CD4-positive, alpha-beta T cell treated with Interleukin-4 for 4 hours (primary cell): ENCODE data around the gene GMCL2.
A peak's percentile ranks its signal among the peaks of the same experiment; 100 is the strongest.
"Not testable (repeated sequence)": the region's sequence is repeated elsewhere in the genome, so short reads cannot be mapped to it uniquely, and the experiment has no call there.

ENCODE experiments used
- DNase-seq: peaks from one replicate; pipeline ENCODE4 v3.0.0-alpha.2; 2020

The GMCL2 gene

DNA sequence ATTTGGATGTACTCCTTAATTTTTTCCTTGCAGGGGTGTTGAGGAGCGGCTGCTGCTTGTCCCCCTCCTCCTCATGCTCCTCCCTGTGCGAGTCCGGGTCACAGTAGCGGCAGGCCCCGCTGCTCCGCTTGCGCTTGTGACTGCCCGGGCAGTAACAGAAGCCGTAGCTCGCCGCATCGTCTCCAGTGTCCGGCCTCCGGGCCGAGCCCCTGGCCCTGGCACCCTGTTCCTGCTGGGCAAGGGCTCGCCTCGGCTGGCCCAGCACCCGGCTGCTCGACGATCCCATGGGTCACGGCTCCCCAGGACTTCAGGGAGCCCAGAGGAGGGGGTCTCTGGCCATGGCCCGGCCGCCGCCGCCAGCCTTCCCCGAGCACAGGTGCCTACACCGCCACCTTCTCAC, at the start of gene GMCL2:
Gene GMCL2, minus strand, starts transcription at position 358 of the 400 bp plus-strand sequence. Its CDS starts 72 bp downstream, at position 286.
- DNase-seq: no peak

- no peak for DNase-seq
Observed at GRCh38 chr5:178236679-178237078, 49.5 kb upstream of the GMCL2 start.

DNA sequence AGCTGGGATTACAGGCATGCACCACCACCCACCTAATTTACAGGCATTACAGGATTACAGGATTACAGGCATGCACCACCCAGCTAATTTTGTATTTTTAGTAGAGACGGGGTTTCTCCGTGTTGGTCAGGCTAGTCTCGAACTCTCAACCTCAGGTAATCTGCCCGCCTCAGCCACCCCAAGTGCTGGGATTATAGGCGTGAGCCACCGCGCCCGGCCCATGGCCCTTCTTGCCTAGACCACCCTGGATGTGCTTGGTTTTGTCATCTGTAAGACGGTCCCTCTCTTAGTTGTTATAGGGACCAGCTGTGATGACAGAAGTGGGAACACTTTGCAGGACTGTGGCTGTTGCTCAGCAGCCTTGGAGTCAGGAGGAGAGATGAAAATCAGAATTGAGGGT, 49.0 kb upstream of the GMCL2 start:
- DNase-seq: no peak

DNA sequence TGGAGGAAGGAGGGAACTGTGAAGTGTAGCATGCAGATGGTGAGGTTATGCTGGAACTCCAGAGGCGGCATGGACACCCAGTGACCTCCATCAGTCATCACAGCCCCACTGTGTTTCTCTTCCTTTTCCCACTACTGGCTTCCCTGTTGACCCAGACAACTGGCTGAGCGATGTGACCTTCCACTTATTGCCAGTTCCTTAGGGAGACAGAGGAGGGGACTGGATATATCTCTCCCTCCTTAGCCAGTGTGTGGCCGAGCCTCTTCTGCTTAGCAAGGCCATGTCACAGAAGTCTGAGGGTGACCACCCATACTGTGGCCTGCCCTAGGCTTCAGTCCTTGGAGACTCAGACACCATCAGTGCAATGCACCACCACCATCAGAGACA, 48.4 kb upstream of the GMCL2 start:
- no peak for DNase-seq

- DNase-seq: peak; percentile 67
Observed at GRCh38 chr5:178234750-178235587, 47.8 kb upstream of the GMCL2 start.

GRCh38 chr5:178234121-178234749, 47.1 kb upstream of the GMCL2 start:
- no peak for DNase-seq

- no peak for DNase-seq
Observed at GRCh38 chr5:178232920-178233429, 45.8 kb upstream of the GMCL2 start.

- peak; percentile 58 for DNase-seq
Observed at GRCh38 chr5:178232124-178232919, 45.2 kb upstream of the GMCL2 start, which contains the start of gene PHYKPL. TSS of gene PHYKPL (minus strand) at chr5:178232802. CDS start at chr5:178232550, 252 bp downstream.

DNA sequence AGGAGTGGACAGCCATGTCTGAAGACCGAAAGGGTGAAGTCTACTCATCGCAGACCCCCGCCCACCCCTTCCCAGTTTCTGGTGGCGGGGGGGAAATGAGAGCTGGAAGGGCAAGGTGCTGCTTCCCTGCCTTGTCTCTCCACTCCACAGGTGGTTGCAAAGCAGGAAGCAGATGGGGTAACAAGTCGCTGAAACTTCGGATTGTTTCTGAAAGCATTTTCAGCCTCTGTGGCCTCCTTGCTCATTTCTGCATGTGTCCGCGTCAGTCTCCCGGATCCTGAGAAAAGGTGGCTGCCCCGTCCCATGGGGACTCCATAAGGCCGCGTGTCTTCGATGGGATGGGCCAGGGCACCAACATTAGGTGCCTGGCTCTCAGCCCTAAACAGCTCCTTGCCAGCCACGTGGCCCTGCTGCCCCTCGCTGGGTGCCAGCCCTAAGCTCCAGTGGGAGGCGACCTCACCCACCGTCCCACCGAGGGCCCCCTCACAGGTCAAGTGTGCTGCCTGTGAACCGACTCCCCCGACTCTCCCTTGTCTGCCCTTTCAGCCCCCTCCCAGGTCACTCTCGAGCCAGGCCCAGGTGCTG, 44.5 kb upstream of the GMCL2 start:
- no peak for DNase-seq

DNA sequence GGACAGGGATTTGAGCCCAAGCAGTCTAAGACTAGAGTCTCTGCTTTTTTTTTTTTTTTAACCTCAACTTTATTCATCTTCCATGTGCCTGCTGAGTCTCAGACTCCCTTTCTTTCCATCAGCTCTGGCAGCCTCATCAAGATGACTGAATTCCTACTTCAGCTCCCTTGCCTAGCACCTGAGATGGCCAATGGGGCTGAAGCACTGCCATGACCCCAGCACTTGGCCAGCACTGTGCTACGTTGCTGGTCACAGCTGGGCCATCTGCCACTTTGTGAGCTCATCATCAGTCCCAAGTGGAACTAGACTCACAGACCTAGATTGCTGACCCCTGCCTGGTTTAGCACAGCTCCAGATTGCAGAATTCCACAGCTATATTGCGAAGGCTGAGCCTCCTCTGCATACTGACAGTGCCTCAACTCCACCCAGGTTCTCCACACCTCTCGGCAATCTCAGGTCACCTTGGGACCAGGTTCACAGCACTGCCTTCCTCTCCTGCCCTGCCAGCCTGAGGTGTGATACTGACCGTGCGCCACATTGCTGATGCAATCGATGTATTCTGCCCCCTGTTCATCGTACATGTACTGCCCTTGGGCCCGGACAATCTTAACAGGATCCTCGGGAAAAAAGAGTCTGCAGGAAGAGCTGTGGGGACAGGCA, 43.8 kb upstream of the GMCL2 start:
- no peak for DNase-seq

GRCh38 chr5:178229861-178230260, 42.7 kb upstream of the GMCL2 start:
- no peak for DNase-seq

DNA sequence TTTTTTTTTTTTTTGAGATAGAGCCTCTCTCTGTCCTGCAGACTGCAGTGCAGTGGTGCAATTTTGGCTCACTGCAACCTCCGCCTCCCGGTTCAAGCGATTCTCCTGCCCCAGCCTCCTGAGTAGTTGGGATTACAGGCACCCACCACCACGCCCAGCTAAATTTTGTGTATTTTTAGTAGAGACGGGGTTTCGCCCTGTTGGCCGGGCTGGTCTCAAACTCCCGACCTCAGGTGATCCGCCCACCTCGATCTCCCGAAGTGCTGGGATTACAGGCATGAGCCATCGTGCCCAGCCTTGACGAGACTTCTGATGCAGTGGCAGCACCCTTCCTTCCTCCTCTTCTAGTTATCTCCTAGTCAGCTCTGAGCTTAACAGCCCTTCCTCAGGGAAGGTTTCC, 41.9 kb upstream of the GMCL2 start:
- not testable (repeated sequence) for DNase-seq

GRCh38 chr5:178228609-178229008, 41.4 kb upstream of the GMCL2 start:
- no peak for DNase-seq

- no peak for DNase-seq
Observed at GRCh38 chr5:178227929-178228328, 40.8 kb upstream of the GMCL2 start.

DNA sequence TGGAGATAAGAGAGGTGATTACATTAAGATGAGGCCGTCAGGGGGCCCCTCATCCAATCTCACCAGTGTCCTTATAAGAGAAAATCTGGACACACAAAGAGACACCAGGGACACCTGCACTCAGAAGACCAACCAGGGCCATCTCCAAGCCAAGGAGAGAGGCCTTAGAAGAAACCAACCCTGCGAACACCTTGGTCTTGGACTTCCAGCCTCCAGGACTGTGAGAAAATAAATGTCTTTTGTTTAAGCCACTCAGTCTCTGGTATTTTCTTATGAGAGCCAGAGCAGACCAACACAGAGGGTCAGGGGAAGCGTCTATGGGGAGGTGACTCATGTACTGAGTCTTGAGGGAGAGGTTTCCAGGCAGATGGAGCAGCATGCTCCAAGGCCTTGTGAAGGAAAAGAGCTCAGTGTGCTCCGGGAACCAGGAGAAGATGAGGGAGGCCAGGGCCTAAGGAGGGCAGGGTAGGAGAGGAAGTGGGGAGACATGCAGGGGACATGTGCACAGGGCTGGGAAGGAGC, 40.0 kb upstream of the GMCL2 start:
- DNase-seq: no peak

GRCh38 chr5:178225174-178225573, 38.0 kb upstream of the GMCL2 start:
- DNase-seq: no peak

GRCh38 chr5:178224403-178224802, 37.2 kb upstream of the GMCL2 start:
- DNase-seq: no peak

GRCh38 chr5:178223828-178224335, 36.7 kb upstream of the GMCL2 start:
- DNase-seq: no peak

DNA sequence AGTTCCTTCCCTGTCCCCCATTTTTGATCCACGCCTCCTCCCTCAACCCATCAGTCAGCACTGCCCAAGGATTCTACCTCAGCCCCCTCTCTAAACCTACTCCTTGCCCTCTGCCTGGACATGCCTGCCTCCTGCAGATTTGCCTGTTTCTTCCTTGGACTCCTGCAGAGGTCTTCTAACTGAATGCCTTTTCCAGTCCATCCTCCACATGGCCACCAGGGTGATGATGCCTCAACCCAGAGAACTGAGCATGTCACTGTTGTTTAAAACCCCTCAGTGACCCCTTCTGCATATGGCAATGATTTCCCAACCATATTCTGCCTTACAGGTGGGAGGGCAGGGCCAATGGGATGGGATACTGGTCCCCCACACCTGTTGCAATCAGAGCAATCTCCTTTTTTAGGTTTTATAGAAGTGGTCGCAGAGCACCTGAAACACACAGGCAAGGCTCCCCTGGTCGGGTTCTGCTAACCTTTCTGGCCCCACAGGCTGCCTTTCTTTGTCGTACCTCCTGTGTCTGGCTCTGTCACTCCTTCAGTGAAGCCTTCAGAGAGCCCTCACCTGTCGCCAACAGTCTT, 36.1 kb upstream of the GMCL2 start:
- DNase-seq: no peak

- DNase-seq: no peak
Observed at GRCh38 chr5:178222292-178222691, 35.1 kb upstream of the GMCL2 start.

DNA sequence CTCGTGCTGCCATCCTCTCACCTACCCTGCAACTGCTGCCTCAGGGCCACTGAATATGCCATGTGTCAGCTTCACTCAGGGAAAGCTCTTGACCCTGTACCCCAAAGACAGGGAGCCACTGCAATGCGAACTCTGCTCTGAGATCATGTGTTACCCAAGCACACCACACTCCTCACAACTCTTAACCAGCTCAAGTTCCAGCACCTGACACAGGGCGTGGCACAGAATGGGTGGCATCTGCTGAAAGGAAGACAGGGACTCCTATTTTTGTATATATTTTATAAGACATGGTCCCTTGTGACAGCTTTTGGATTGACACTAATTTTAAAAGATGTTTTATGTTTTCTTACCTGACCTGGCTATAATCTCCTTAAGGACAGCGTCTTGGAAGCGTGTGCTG, 34.7 kb upstream of the GMCL2 start:
- DNase-seq: no peak
